GM12872 (cell line): ENCODE measurements around the gene TRERF1.

Source experiments
- CTCF ChIP-seq: IDR thresholded peaks from 3 replicates; pipeline ENCODE4 v1.5.1; 2011; ENCODE audit warnings: low read depth, mild to moderate bottlenecking, low read length, moderate library complexity; ENCODE audit not compliant: insufficient read depth

TRERF1 gene

GRCh38 chr6:42434237-42434636 lies 17.5 kb downstream of the TRERF1 start:
- TF ChIP-seq CTCF, result no peak

GRCh38 chr6:42433409-42433808 lies 18.3 kb downstream of the TRERF1 start:
- no peak for TF ChIP-seq CTCF

GRCh38 chr6:42431877-42432276 lies 19.8 kb downstream of the TRERF1 start:
- no peak for TF ChIP-seq CTCF

- TF ChIP-seq CTCF, result no peak
Measured at GRCh38 chr6:42431356-42431755, 20.4 kb downstream of the TRERF1 start.

- TF ChIP-seq CTCF, result no peak
Measured at GRCh38 chr6:42429836-42430235, 21.9 kb downstream of the TRERF1 start.

- TF ChIP-seq CTCF, result no peak
Measured at GRCh38 chr6:42429042-42429585, 22.6 kb downstream of the TRERF1 start.

GRCh38 chr6:42428326-42429041 lies 23.2 kb downstream of the TRERF1 start:
- no peak for TF ChIP-seq CTCF

GRCh38 chr6:42427871-42428270 lies 23.9 kb downstream of the TRERF1 start:
- no peak for TF ChIP-seq CTCF
